ENCODE measurements around the gene PIK3R4. TPM values are rescaled to one million over a fixed set of nuclear protein-coding genes. Genes with fewer than 3 reads are reported as not detected.

The PIK3R4 gene
- total and polyA plus RNA-seq, 4 donors: 14.3 to 36.6 (median 22.2) TPM

DNA sequence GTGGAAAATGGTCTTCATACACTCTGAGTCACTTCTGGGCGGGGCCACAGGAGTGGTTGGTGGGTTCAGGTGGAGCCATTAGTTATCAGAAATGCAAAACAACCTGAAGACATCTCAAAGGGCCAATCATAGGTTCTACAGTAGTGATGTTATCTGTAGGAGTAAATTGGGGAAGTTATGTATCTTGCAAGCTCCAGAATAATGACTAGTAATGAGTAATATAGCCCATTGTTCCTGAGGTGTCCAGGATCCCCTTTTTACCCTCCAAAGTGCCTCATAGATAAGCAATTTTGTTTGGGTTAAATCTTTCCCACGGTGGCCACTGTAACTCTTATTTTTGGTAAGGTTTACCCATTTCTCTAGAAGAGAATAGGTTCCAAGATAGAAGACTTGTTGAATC, 91.7 kb downstream of the PIK3R4 start:
- H3K36me3 ChIP-seq (ENCODE audit: control insufficient read depth in 4 of 4, insufficient read depth in 3 of 4, low read depth in 1 of 4, low read length in 3 of 4): peaks cover 0 to 2% (median 0%) of the 10 kb centered on the region in 4 donors
- H3K27me3 ChIP-seq (ENCODE audit: control insufficient read depth in 4 of 4, insufficient read depth in 4 of 4, low read length in 3 of 4): no peaks in the 10 kb centered on the region
- no peak overlapping the region for H3K27ac ChIP-seq (ENCODE audit: low read depth in 1 of 2, low read length in 2 of 2)
- no peak overlapping the region for H3K9ac ChIP-seq (ENCODE audit: low read depth in 1 of 2, low read length in 2 of 2)
- no peaks in the 10 kb centered on the region for H3K9me3 ChIP-seq (ENCODE audit: control insufficient read depth in 4 of 4, low read length in 3 of 4)
- DNase-seq (ENCODE audit: low spot score): no peak
- no peak for TF ChIP-seq RXRA (IDR thresholded peaks at IDR 0.05)
- H3K4me1 ChIP-seq (ENCODE audit: control insufficient read depth in 4 of 4, insufficient read depth in 4 of 4, low read length in 3 of 4): no peaks in the 10 kb centered on the region
- WGBS: 93% methylated on average over 2 of the region's 2 CpGs
- no peak overlapping the region for H3K4me3 ChIP-seq (ENCODE audit: low read depth in 1 of 3, low read length in 3 of 3)

DNA sequence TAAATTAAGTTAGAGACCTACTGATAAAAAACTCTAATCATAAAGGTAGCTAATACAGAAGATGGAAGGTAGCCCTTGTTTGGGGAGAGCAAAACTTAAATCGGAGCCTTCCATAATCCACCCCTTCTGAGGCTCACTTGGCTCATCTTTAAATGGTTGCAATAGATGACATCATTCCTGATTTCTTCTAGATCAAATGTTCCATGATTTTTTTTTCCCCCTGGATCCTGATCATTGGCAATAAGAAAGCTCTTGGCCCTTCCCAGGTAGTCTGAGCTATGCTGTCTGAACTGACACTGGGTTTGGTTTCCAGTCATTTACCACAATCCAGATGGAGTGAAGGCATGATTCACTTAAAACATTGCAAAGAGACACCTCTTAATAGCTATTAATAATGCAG, 92.5 kb downstream of the PIK3R4 start:
- DNase-seq (ENCODE audit: low spot score): no peak
- Histone ChIP-seq H3K27me3 (ENCODE audit: control insufficient read depth in 4 of 4, insufficient read depth in 4 of 4, low read length in 3 of 4) (no peaks in the 10 kb centered on the region), H3K4me1 (ENCODE audit: control insufficient read depth in 4 of 4, insufficient read depth in 4 of 4, low read length in 3 of 4) (no peaks in the 10 kb centered on the region), H3K9me3 (ENCODE audit: control insufficient read depth in 4 of 4, low read length in 3 of 4) (no peaks in the 10 kb centered on the region), H3K36me3 (ENCODE audit: control insufficient read depth in 4 of 4, insufficient read depth in 3 of 4, low read depth in 1 of 4, low read length in 3 of 4) (peaks cover 0 to 2% (median 0%) of the 10 kb centered on the region in 4 donors), H3K27ac (ENCODE audit: low read depth in 1 of 2, low read length in 2 of 2) (no peak overlapping the region), H3K4me3 (ENCODE audit: low read depth in 1 of 3, low read length in 3 of 3) (no peak overlapping the region), H3K9ac (ENCODE audit: low read depth in 1 of 2, low read length in 2 of 2) (no peak overlapping the region)
- TF ChIP-seq, protein P1, sequence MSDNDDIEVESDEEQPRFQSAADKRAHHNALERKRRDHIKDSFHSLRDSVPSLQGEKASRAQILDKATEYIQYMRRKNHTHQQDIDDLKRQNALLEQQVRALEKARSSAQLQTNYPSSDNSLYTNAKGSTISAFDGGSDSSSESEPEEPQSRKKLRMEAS (IDR thresholded peaks at IDR 0.05): no peak
- no peak for TF ChIP-seq JUND (IDR thresholded peaks at IDR 0.05)
- no peak for TF ChIP-seq SP1 (IDR thresholded peaks at IDR 0.05)
- TF ChIP-seq HNF4G (IDR thresholded peaks at IDR 0.05): no peak
- no peak for TF ChIP-seq EGR1 (IDR thresholded peaks at IDR 0.05; ENCODE audit: low read depth in 2 of 2)
- TF ChIP-seq TAF1 (conservative IDR thresholded peaks at IDR 0.05): no peak
- TF ChIP-seq NR2F2 (IDR thresholded peaks at IDR 0.05): no peak
- TF ChIP-seq, protein P2, sequence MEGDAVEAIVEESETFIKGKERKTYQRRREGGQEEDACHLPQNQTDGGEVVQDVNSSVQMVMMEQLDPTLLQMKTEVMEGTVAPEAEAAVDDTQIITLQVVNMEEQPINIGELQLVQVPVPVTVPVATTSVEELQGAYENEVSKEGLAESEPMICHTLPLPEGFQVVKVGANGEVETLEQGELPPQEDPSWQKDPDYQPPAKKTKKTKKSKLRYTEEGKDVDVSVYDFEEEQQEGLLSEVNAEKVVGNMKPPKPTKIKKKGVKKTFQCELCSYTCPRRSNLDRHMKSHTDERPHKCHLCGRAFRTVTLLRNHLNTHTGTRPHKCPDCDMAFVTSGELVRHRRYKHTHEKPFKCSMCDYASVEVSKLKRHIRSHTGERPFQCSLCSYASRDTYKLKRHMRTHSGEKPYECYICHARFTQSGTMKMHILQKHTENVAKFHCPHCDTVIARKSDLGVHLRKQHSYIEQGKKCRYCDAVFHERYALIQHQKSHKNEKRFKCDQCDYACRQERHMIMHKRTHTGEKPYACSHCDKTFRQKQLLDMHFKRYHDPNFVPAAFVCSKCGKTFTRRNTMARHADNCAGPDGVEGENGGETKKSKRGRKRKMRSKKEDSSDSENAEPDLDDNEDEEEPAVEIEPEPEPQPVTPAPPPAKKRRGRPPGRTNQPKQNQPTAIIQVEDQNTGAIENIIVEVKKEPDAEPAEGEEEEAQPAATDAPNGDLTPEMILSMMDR (IDR thresholded peaks at IDR 0.05; ENCODE audit: low read depth, low read length, missing input control): no peak
- WGBS: 98% methylated on average over 1 of the region's 1 CpG

DNA sequence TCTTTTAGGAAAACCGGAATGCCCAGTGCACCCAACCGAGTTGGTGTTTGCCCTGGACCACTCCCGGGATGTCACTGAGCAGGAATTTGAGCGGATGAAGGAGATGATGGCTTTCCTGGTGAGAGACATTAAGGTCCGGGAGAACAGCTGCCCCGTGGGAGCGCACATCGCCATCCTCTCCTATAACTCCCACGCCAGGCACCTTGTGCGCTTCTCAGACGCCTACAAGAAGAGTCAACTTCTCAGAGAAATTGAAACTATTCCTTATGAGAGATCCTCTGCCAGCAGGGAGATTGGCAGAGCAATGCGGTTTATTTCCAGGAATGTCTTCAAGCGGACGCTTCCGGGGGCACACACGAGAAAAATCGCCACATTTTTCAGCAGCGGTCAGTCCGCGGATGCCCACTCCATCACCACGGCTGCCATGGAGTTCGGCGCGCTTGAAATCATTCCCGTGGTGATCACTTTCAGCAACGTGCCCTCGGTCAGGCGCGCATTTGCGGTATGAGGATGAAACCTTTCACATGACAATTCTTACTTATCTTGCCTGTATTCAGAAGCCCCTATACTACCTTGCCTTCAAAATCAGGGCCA, 97.5 kb downstream of the PIK3R4 start:
- TF ChIP-seq, protein P3, sequence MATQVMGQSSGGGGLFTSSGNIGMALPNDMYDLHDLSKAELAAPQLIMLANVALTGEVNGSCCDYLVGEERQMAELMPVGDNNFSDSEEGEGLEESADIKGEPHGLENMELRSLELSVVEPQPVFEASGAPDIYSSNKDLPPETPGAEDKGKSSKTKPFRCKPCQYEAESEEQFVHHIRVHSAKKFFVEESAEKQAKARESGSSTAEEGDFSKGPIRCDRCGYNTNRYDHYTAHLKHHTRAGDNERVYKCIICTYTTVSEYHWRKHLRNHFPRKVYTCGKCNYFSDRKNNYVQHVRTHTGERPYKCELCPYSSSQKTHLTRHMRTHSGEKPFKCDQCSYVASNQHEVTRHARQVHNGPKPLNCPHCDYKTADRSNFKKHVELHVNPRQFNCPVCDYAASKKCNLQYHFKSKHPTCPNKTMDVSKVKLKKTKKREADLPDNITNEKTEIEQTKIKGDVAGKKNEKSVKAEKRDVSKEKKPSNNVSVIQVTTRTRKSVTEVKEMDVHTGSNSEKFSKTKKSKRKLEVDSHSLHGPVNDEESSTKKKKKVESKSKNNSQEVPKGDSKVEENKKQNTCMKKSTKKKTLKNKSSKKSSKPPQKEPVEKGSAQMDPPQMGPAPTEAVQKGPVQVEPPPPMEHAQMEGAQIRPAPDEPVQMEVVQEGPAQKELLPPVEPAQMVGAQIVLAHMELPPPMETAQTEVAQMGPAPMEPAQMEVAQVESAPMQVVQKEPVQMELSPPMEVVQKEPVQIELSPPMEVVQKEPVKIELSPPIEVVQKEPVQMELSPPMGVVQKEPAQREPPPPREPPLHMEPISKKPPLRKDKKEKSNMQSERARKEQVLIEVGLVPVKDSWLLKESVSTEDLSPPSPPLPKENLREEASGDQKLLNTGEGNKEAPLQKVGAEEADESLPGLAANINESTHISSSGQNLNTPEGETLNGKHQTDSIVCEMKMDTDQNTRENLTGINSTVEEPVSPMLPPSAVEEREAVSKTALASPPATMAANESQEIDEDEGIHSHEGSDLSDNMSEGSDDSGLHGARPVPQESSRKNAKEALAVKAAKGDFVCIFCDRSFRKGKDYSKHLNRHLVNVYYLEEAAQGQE (IDR thresholded peaks at IDR 0.05): no peak
- no peak for TF ChIP-seq RXRA (IDR thresholded peaks at IDR 0.05)
- no peak for TF ChIP-seq FOXA2 (IDR thresholded peaks at IDR 0.05)
- TF ChIP-seq EGR1 (IDR thresholded peaks at IDR 0.05; ENCODE audit: low read depth in 2 of 2): no peak
- TF ChIP-seq SP1 (IDR thresholded peaks at IDR 0.05): no peak
- TF ChIP-seq NR2F2 (IDR thresholded peaks at IDR 0.05): no peak
- no peak for TF ChIP-seq HNF4G (IDR thresholded peaks at IDR 0.05)
- TF ChIP-seq RAD21 (IDR thresholded peaks at IDR 0.05): no peak
- TF ChIP-seq GABPA (IDR thresholded peaks at IDR 0.05 in 1 of 2, conservative IDR thresholded peaks at IDR 0.05 in 1 of 2): no peak
- TF ChIP-seq, protein P4, sequence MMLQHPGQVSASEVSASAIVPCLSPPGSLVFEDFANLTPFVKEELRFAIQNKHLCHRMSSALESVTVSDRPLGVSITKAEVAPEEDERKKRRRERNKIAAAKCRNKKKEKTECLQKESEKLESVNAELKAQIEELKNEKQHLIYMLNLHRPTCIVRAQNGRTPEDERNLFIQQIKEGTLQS (IDR thresholded peaks at IDR 0.05): no peak
- TF ChIP-seq, protein P1 (IDR thresholded peaks at IDR 0.05): no peak
- WGBS: 90% methylated on average over 30 of the region's 30 CpGs
- Histone ChIP-seq H3K27ac (ENCODE audit: low read depth in 1 of 2, low read length in 2 of 2) (no peak overlapping the region), H3K9me3 (ENCODE audit: control insufficient read depth in 4 of 4, low read length in 3 of 4) (no peaks in the 10 kb centered on the region), H3K27me3 (ENCODE audit: control insufficient read depth in 4 of 4, insufficient read depth in 4 of 4, low read length in 3 of 4) (no peaks in the 10 kb centered on the region), H3K4me3 (ENCODE audit: low read depth in 1 of 3, low read length in 3 of 3) (no peak overlapping the region), H3K36me3 (ENCODE audit: control insufficient read depth in 4 of 4, insufficient read depth in 3 of 4, low read depth in 1 of 4, low read length in 3 of 4) (no peaks in the 10 kb centered on the region), H3K9ac (ENCODE audit: low read depth in 1 of 2, low read length in 2 of 2) (no peak overlapping the region), H3K4me1 (ENCODE audit: control insufficient read depth in 4 of 4, insufficient read depth in 4 of 4, low read length in 3 of 4) (no peaks in the 10 kb centered on the region)
- no peak for DNase-seq (ENCODE audit: low spot score)
